BLaER1 (cell line): Measurements from ENCODE around the gene PLEKHH2.

Source experiments
- H3K27ac ChIP-seq: shearing (Covaris generic); formaldehyde crosslinking; 2 replicates; pipeline ENCODE4 v1.8.1; 2022
- H3K27me3 ChIP-seq: shearing (Covaris generic); formaldehyde crosslinking; 2 replicates; pipeline ENCODE4 v1.8.1; 2022
- H3K36me3 ChIP-seq: shearing (Covaris generic); formaldehyde crosslinking; 2 replicates; pipeline ENCODE4 v1.8.1; 2022
- H3K4me1 ChIP-seq: shearing (Covaris generic); formaldehyde crosslinking; 2 replicates; pipeline ENCODE4 v1.8.1; 2022
- H3K4me2 ChIP-seq: shearing (Covaris generic); formaldehyde crosslinking; 2 replicates; pipeline ENCODE4 v1.8.1; 2022
- H3K4me3 ChIP-seq: shearing (Covaris generic); formaldehyde crosslinking; 2 replicates; pipeline ENCODE4 v1.8.1; 2022
- H3K9ac ChIP-seq: shearing (Covaris generic); formaldehyde crosslinking; 2 replicates; pipeline ENCODE4 v1.8.1; 2022
- H3K9me3 ChIP-seq: shearing (Covaris generic); formaldehyde crosslinking; 2 replicates; pipeline ENCODE4 v1.8.1; 2022
- H4K20me1 ChIP-seq: shearing (Covaris generic); formaldehyde crosslinking; 2 replicates; pipeline ENCODE4 v1.8.1; 2022
- Cebpa-rat ChIP-seq: shearing (Covaris generic); IDR thresholded peaks from 2 replicates; pipeline ENCODE4 v1.8.1; 2022

Gene PLEKHH2

GRCh38 chr2:43778233-43778632 lies 141.2 kb downstream of the PLEKHH2 start:
- no peak overlapping the region for H3K9ac ChIP-seq
- no peak overlapping the region for H3K27ac ChIP-seq
- H4K20me1 ChIP-seq: no peaks in the 10 kb centered on the region
- H3K4me2 ChIP-seq: no peak overlapping the region
- no peak overlapping the region for H3K4me3 ChIP-seq
- no peaks in the 10 kb centered on the region for H3K9me3 ChIP-seq
- H3K36me3 ChIP-seq: peaks cover 5% of the 10 kb centered on the region; the same call in 1 of the 2 replicates
- no peak for TF ChIP-seq Cebpa-rat
- H3K27me3 ChIP-seq: no peaks in the 10 kb centered on the region
- H3K4me1 ChIP-seq: peaks cover 7% of the 10 kb centered on the region

DNA sequence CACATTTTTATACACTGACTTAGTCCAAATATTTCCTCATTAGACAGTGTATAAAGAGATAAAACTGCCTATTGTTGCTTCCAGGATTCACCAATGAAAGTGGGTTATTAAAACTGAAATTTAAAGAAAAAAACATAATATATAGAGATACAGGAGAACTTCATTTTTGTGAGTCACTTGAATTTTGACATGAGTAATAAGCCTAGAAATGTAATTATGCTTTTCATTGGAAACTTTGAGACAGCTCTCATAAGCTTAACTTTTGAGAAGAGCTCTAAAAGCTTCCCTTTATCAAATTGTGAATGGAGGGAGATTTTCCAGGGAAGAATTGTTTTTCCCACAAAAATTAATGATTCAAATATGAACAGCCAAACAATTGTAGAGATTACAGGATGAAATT lies 150.8 kb downstream of the PLEKHH2 start:
- TF ChIP-seq Cebpa-rat: no peak
- peaks cover 14% of the 10 kb centered on the region; the same call in 1 of the 2 replicates for H3K36me3 ChIP-seq
- no peak overlapping the region for H3K4me2 ChIP-seq

GRCh38 chr2:43788646-43789045 lies 151.6 kb downstream of the PLEKHH2 start:
- H3K27ac ChIP-seq: no peak overlapping the region
- TF ChIP-seq Cebpa-rat: no peak
- H3K4me3 ChIP-seq: no peak overlapping the region

More for the DNA sequence above, 150.8 kb downstream of the PLEKHH2 start:
- no peaks in the 10 kb centered on the region for H3K4me1 ChIP-seq
- H4K20me1 ChIP-seq: no peaks in the 10 kb centered on the region
- H3K27me3 ChIP-seq: no peaks in the 10 kb centered on the region
- H3K27ac ChIP-seq: no peak overlapping the region
- no peak overlapping the region for H3K4me3 ChIP-seq
- H3K9ac ChIP-seq: no peak overlapping the region
- no peaks in the 10 kb centered on the region for H3K9me3 ChIP-seq

DNA sequence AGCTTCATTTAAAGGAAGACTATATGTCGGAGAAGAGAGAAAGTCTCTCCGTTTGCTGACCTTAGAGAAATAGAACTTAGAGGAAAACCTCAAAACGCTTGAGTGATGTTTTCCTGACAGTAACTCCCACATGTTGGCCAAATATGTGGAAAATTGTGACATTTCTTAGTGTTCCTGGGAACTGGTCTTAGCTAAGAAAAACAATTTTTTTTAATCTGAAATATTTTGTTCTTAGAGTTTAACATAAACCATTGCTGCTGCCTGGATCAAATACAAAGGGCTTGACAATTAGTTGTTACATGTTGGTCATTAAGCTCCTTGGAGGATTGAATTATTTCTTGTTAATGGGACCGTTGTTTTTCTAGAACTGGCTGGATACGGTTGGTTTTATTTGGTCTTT lies 153.1 kb downstream of the PLEKHH2 start:
- TF ChIP-seq Cebpa-rat: no peak
- Histone ChIP-seq H3K4me2 (no peak overlapping the region), H4K20me1 (no peaks in the 10 kb centered on the region), H3K27ac (no peak overlapping the region), H3K27me3 (no peaks in the 10 kb centered on the region), H3K36me3 (peaks cover 11% of the 10 kb centered on the region; the same call in 1 of the 2 replicates), H3K4me3 (no peak overlapping the region), H3K9ac (no peak overlapping the region), H3K9me3 (no peaks in the 10 kb centered on the region), H3K4me1 (no peaks in the 10 kb centered on the region)

More at GRCh38 chr2:43788646-43789045, 151.6 kb downstream of the PLEKHH2 start:
- Histone ChIP-seq H3K36me3 (peaks cover 14% of the 10 kb centered on the region; the same call in 1 of the 2 replicates), H4K20me1 (no peaks in the 10 kb centered on the region), H3K4me2 (no peak overlapping the region), H3K4me1 (no peaks in the 10 kb centered on the region), H3K27me3 (no peaks in the 10 kb centered on the region), H3K9me3 (no peaks in the 10 kb centered on the region), H3K9ac (no peak overlapping the region)

- H3K4me1 ChIP-seq: no peaks in the 10 kb centered on the region
- no peaks in the 10 kb centered on the region for H3K27me3 ChIP-seq
- H3K4me2 ChIP-seq: no peak overlapping the region
- peaks cover 11% of the 10 kb centered on the region; the same call in 1 of the 2 replicates for H3K36me3 ChIP-seq
- H3K9ac ChIP-seq: no peak overlapping the region
- H3K27ac ChIP-seq: no peak overlapping the region
- no peaks in the 10 kb centered on the region for H4K20me1 ChIP-seq
- H3K4me3 ChIP-seq: no peak overlapping the region
- H3K9me3 ChIP-seq: no peaks in the 10 kb centered on the region
- TF ChIP-seq Cebpa-rat: no peak
These were observed 154.1 kb downstream of the PLEKHH2 start for GRCh38 chr2:43791035-43791765.

DNA sequence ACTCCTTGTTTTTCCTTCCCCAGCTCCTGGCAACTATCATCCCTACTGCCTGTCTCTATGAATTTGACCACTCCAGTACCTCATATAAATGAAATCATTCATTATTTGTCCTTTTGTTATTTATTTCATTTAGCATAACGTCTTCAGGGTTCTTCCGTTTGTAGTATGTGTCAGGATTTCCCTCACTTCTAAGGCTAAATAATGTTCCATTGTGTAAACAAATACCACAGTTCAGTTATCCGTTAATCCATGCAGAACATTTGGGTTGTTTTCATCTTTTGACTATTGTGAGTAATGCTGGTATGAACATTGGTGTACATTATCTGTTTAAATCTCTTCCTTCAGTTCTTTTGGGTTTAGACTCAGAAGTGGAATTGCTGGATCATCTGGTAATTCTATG lies 155.6 kb downstream of the PLEKHH2 start:
- no peaks in the 10 kb centered on the region for H3K9me3 ChIP-seq
- H4K20me1 ChIP-seq: no peaks in the 10 kb centered on the region
- no peak overlapping the region for H3K9ac ChIP-seq
- H3K4me1 ChIP-seq: no peaks in the 10 kb centered on the region
- TF ChIP-seq Cebpa-rat: no peak
- H3K36me3 ChIP-seq: peaks cover 8% of the 10 kb centered on the region; the same call in 1 of the 2 replicates
- no peak overlapping the region for H3K4me3 ChIP-seq
- H3K27ac ChIP-seq: no peak overlapping the region
- no peak overlapping the region for H3K4me2 ChIP-seq
- H3K27me3 ChIP-seq: no peaks in the 10 kb centered on the region

- no peak overlapping the region for H3K4me3 ChIP-seq
- TF ChIP-seq Cebpa-rat: no peak
These were observed 157.9 kb downstream of the PLEKHH2 start for GRCh38 chr2:43794956-43795355.

DNA sequence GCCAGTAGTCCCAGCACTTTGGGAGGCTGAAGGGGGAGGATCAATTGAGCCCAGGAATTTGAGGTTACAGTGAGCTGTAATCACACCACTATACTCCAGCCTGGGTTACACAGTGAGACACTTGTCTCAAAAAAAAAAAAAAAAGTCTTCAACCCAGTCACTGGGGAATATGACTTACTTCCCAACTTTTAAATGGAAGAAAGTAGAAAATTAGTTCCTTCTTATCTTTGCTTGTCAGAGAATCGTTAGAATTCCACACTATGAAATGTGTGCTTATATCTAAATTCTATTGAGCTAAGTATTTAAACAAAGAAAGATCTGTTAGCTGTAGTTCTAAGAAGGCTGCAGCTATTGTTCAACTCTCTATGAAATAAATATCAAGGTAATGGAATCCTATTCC lies 159.1 kb downstream of the PLEKHH2 start:
- TF ChIP-seq Cebpa-rat: no peak
- no peak overlapping the region for H3K27ac ChIP-seq
- no peaks in the 10 kb centered on the region for H3K9me3 ChIP-seq
- H3K36me3 ChIP-seq: peaks cover 2% of the 10 kb centered on the region; the same call in 1 of the 2 replicates
- H3K4me2 ChIP-seq: no peak overlapping the region
- no peak overlapping the region for H3K9ac ChIP-seq
- no peaks in the 10 kb centered on the region for H3K27me3 ChIP-seq
- no peak overlapping the region for H3K4me3 ChIP-seq
- no peaks in the 10 kb centered on the region for H4K20me1 ChIP-seq
- no peaks in the 10 kb centered on the region for H3K4me1 ChIP-seq

More at GRCh38 chr2:43794956-43795355, 157.9 kb downstream of the PLEKHH2 start:
- no peak overlapping the region for H3K9ac ChIP-seq
- no peak overlapping the region for H3K4me2 ChIP-seq
- H3K9me3 ChIP-seq: no peaks in the 10 kb centered on the region
- no peak overlapping the region for H3K27ac ChIP-seq
- H3K4me1 ChIP-seq: no peaks in the 10 kb centered on the region
- no peaks in the 10 kb centered on the region for H3K27me3 ChIP-seq
- no peaks in the 10 kb centered on the region for H4K20me1 ChIP-seq
- peaks cover 8% of the 10 kb centered on the region; the same call in 1 of the 2 replicates for H3K36me3 ChIP-seq

DNA sequence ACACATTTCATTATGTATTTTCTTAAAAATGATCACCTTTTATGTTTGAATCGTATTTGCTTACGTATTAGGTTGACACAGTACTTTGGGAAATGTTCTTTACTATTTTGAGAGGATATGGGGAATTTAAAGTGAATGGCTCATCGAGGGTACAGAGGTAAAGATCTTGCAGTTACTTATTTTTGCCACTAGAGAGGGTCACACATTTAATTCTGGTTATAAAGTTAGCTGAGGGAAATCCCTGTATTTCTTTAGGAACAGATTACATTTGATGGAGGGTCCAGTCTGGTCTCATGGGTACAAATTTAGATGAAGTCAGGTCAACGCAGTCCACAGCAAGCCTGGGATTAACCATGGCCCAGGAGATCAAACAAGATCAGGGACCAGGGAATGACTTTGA lies 161.2 kb downstream of the PLEKHH2 start:
- H3K4me2 ChIP-seq: no peak overlapping the region
- H3K9ac ChIP-seq: no peak overlapping the region
- no peaks in the 10 kb centered on the region for H3K27me3 ChIP-seq
- TF ChIP-seq Cebpa-rat: no peak
- H4K20me1 ChIP-seq: no peaks in the 10 kb centered on the region
- H3K36me3 ChIP-seq: no peaks in the 10 kb centered on the region
- no peak overlapping the region for H3K4me3 ChIP-seq
- H3K4me1 ChIP-seq: no peaks in the 10 kb centered on the region
- H3K9me3 ChIP-seq: no peaks in the 10 kb centered on the region
- no peak overlapping the region for H3K27ac ChIP-seq

- no peak overlapping the region for H3K9ac ChIP-seq
- no peak overlapping the region for H3K4me3 ChIP-seq
- no peaks in the 10 kb centered on the region for H3K27me3 ChIP-seq
- no peaks in the 10 kb centered on the region for H3K4me1 ChIP-seq
- H3K4me2 ChIP-seq: no peak overlapping the region
- H3K27ac ChIP-seq: no peak overlapping the region
- no peaks in the 10 kb centered on the region for H4K20me1 ChIP-seq
- peaks cover 4% of the 10 kb centered on the region; the same call in 1 of the 2 replicates for H3K36me3 ChIP-seq
- H3K9me3 ChIP-seq: no peaks in the 10 kb centered on the region
- TF ChIP-seq Cebpa-rat: no peak
These were observed 163.8 kb downstream of the PLEKHH2 start for GRCh38 chr2:43800894-43801293.
